Endothelial cell (in vitro differentiated cells): ENCODE results near the gene EGFL7. TPM values are rescaled to one million over a fixed set of nuclear protein-coding genes. Genes with fewer than 3 reads are reported as not detected.

ENCODE experiments used
- DNase-seq: peaks from one replicate; pipeline ENCODE4 v3.0.0; 2021; ENCODE audit warnings: low spot score
- H3K27ac Mint-ChIP-seq: one replicate; pipeline ENCODE4 v1.8.0; 2021; ENCODE audit warnings: mixed read lengths, inconsistent platforms; ENCODE audit not compliant: unreplicated experiment
- H3K27me3 Mint-ChIP-seq: one replicate; pipeline ENCODE4 v1.8.0; 2021; ENCODE audit warnings: mild to moderate bottlenecking, moderate library complexity, mixed read lengths, inconsistent platforms; ENCODE audit not compliant: unreplicated experiment
- H3K36me3 Mint-ChIP-seq: one replicate; pipeline ENCODE4 v1.8.0; 2021; ENCODE audit warnings: mild to moderate bottlenecking, low read depth, mixed read lengths, inconsistent platforms; ENCODE audit not compliant: unreplicated experiment
- H3K4me1 Mint-ChIP-seq: one replicate; pipeline ENCODE4 v1.8.0; 2021; ENCODE audit warnings: mild to moderate bottlenecking, mixed read lengths, inconsistent platforms; ENCODE audit not compliant: unreplicated experiment
- H3K4me3 Mint-ChIP-seq: one replicate; pipeline ENCODE4 v1.8.0; 2021; ENCODE audit warnings: mild to moderate bottlenecking, mixed read lengths, inconsistent platforms; ENCODE audit not compliant: unreplicated experiment
- H3K9me3 Mint-ChIP-seq: one replicate; pipeline ENCODE4 v1.8.0; 2021; ENCODE audit warnings: mixed read lengths, inconsistent platforms; ENCODE audit not compliant: unreplicated experiment
- total RNA-seq: library from RNA; stranded (reverse); fragmentation: NEBNext Ultra II Directional; extraction: Animal tissue kit (Norgen Biotek cat#: 25700); gene quantifications from one replicate; pipeline ENCODE4 v1.2.1, GENCODE V29; 2021; ENCODE audit not compliant: unreplicated experiment
- TF ChIP-seq, protein P1 (sequence below): fragments of 200-600 bp; sonication (generic); IDR thresholded peaks from one replicate; pipeline ENCODE4 v1.5.0; 2021; ENCODE audit warnings: antibody characterized with exemption; ENCODE audit not compliant: unreplicated experiment

The EGFL7 gene
- total RNA-seq, 1 donor from 2014 or later, result 945 TPM

DNA sequence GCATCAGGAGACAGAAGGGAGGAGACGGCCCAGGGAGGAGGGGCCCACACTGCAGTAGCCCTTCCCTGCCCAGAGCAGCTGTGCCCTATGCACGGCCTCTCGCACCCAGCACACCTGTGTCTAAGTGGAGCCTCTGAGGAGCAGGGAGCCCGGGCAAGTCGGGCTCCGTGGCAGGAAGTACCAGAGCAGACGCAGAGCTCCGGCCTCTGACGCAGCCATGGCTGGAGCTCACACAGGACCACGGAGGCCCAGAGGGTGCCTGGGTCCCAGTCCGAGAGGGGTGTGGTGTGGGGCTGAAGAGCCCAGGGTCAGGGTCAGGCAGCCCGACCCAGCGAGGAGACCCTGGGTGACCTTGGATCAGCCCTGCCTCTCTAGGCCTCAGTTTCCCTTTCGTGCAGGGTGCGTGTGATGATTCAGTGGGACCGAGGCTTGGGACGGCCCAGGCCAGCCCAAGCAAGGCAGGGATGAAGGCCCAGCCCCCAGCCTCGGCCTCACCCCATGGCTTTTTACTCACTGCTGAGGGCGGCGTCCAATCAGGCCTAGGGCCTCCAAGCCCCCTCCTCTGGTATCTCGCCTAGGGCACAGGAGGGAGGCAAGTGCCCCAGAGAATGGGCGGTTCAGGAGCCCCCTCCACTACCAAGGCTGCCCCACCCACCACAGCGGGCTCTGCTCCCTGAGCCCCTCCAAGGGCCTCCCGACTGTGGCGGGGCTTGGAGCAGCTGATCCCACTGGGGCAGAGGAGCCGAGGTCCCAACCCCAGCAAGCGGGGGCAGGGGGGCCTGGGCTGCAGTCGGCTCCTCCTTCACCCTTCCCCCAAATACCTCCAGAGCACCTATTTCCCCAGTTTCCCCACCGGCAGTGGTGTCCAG lies 28.8 kb downstream of the EGFL7 start:
- no peaks in the 10 kb centered on the region for H3K36me3 Mint-ChIP-seq
- H3K4me3 Mint-ChIP-seq, result no peak overlapping the region
- H3K4me1 Mint-ChIP-seq, result peaks cover 11% of the 10 kb centered on the region
- H3K27ac Mint-ChIP-seq, result no peak overlapping the region
- no peak for DNase-seq
- no peaks in the 10 kb centered on the region for H3K9me3 Mint-ChIP-seq
- H3K27me3 Mint-ChIP-seq, result peaks cover 6% of the 10 kb centered on the region
- TF ChIP-seq, protein P1, sequence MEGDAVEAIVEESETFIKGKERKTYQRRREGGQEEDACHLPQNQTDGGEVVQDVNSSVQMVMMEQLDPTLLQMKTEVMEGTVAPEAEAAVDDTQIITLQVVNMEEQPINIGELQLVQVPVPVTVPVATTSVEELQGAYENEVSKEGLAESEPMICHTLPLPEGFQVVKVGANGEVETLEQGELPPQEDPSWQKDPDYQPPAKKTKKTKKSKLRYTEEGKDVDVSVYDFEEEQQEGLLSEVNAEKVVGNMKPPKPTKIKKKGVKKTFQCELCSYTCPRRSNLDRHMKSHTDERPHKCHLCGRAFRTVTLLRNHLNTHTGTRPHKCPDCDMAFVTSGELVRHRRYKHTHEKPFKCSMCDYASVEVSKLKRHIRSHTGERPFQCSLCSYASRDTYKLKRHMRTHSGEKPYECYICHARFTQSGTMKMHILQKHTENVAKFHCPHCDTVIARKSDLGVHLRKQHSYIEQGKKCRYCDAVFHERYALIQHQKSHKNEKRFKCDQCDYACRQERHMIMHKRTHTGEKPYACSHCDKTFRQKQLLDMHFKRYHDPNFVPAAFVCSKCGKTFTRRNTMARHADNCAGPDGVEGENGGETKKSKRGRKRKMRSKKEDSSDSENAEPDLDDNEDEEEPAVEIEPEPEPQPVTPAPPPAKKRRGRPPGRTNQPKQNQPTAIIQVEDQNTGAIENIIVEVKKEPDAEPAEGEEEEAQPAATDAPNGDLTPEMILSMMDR, result no peak

DNA sequence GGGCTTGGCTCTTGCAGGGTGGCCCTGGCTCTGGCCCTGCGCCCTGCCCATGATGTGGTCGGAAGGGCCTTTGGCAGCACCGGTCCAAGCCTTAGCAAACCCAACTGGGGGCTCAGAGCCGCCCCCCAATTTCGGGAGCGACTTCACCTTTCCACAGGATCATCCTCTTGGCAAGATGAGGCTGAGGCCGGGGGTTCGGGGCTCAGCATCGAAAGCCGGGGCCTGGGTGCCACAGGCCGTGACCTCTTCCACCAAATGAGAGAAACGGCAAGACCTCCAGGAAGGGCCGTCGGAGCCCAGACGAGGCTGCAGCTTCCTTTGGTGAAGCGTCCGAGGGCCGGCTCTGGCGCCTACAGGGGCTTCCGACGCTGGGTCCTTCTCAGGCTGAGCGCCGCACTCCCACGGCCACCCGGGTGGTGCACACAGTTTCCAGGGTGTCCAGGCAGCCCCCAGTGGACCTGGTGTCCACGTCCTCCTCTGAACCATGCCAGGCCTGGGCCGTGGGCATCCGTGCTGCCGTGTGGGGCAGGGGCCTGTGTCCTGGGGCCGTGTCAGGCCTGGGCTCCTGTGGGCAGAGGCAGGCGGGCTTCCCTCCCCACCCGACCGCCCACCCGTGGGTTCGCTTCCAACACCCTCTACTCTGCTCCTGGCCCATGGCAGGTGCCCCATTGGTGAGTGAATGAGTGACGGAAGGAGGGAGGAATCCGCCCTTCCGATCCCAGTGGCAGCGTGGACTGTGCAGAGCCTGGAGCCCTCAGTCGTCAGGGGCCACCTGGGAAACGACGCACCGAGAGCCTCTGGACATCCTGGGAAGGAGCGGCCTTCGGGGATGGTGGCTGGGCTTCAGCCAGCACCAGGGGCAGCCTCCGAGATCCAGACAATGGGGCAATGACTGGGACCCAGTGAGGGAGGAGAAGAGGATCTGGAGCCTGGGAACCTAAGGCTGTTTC lies 29.7 kb downstream of the EGFL7 start:
- Mint-ChIP-seq H3K36me3 (no peaks in the 10 kb centered on the region), H3K9me3 (no peaks in the 10 kb centered on the region), H3K4me3 (no peak overlapping the region), H3K4me1 (peaks cover 14% of the 10 kb centered on the region), H3K27ac (no peak overlapping the region), H3K27me3 (peaks cover 6% of the 10 kb centered on the region)
- no peak for DNase-seq
- TF ChIP-seq, protein P1, result no peak

DNA sequence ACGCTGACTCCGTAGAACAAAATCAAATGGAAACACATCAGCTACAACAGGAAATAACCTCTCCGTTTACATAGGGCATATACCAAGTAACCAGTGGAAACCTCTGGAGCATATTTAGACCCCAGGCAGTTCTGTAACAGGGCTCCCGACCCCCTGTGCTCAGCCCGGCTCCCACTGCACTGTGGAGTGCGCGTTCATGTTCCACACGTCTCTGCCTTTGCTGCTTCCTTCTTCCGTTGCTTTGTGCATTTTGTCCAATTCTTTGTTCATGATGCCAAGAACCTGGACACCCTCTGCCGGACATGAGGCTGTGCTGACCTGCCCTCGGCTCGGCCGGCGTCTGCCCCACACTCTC lies 30.4 kb downstream of the EGFL7 start:
- peak overlapping the region; percentile 58 for H3K4me3 Mint-ChIP-seq
- H3K4me1 Mint-ChIP-seq, result peaks cover 15% of the 10 kb centered on the region
- no peak for DNase-seq
- no peaks in the 10 kb centered on the region for H3K36me3 Mint-ChIP-seq
- peaks cover 8% of the 10 kb centered on the region for H3K27me3 Mint-ChIP-seq
- H3K27ac Mint-ChIP-seq, result no peak overlapping the region
- no peaks in the 10 kb centered on the region for H3K9me3 Mint-ChIP-seq
- TF ChIP-seq, protein P1, result no peak

DNA sequence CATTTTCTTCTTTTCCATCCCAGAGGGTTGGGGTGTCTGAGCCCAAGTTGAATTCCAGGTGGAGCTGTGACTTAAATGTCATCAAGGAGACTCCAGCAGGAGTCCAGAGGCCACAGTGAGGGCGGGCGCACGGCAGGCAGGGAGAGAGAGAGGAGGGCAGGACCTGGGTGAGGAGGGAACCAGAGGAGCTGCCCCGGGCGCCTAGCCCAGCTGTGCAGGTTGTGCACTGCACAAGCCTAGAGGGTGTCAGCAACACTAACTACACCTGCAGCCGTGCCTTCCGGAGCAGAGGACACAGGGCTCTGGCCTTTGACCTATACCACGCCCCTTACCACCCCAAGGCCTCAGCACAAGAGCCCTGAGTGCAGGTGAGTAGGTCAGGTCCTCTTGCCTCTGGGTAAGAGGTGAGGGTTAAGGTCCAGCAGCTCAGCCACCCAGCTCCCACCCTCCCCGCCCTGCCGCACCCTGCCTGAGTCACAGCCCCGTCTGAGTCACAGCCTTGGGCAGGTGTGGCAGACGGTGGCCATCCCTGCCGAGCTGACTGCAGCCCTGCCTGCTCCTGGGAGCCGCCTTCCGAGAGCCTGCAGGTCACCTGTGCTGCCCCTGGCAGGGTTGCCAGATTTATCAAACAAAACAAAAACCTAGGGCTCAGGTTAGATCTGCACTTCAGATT lies 30.9 kb downstream of the EGFL7 start:
- Mint-ChIP-seq H3K36me3 (no peaks in the 10 kb centered on the region), H3K27ac (no peak overlapping the region), H3K27me3 (peaks cover 8% of the 10 kb centered on the region), H3K4me3 (peak overlapping the region; percentile 58), H3K9me3 (no peaks in the 10 kb centered on the region), H3K4me1 (peaks cover 17% of the 10 kb centered on the region)
- TF ChIP-seq, protein P1, result no peak
- no peak for DNase-seq
